Raji (cell line): ENCODE measurements around the gene GGTA1.

Experiments
- POLR2A ChIP-seq: IDR thresholded peaks from 2 replicates; pipeline ENCODE4 v1.6.1; 2011; ENCODE audit warnings: low read depth, low read length, control low read depth; ENCODE audit not compliant: insufficient read depth

GGTA1 gene

GRCh38 chr9:121450241-121450640 is 49.4 kb downstream of the GGTA1 start:
- no peak for TF ChIP-seq POLR2A

GRCh38 chr9:121449786-121450185 is 49.9 kb downstream of the GGTA1 start:
- no peak for TF ChIP-seq POLR2A

- no peak for TF ChIP-seq POLR2A
Observed at GRCh38 chr9:121447321-121447834, 52.3 kb downstream of the GGTA1 start.

- TF ChIP-seq POLR2A, result no peak
Observed at GRCh38 chr9:121445986-121446385, 53.7 kb downstream of the GGTA1 start.

DNA sequence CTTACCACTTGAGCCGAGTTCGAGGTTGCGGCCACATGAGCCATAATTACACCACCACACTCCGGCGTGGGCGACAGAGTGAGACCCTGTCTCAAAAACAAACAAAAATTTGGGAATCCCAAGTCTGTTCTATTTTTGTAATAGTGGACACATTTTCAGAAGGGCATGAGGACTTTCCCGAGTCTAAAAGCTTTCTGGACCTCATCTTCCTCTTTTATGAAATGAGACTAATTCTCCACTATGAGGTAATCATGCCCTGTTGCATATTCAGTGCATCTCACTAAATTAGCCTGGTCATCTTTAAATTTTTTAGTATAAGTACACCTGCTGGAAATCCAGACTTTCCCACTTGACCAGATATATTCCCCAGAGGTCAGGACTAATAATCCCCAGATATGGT is 55.7 kb downstream of the GGTA1 start:
- no peak for TF ChIP-seq POLR2A

GRCh38 chr9:121441165-121441564 is 58.5 kb downstream of the GGTA1 start:
- TF ChIP-seq POLR2A, result no peak

DNA sequence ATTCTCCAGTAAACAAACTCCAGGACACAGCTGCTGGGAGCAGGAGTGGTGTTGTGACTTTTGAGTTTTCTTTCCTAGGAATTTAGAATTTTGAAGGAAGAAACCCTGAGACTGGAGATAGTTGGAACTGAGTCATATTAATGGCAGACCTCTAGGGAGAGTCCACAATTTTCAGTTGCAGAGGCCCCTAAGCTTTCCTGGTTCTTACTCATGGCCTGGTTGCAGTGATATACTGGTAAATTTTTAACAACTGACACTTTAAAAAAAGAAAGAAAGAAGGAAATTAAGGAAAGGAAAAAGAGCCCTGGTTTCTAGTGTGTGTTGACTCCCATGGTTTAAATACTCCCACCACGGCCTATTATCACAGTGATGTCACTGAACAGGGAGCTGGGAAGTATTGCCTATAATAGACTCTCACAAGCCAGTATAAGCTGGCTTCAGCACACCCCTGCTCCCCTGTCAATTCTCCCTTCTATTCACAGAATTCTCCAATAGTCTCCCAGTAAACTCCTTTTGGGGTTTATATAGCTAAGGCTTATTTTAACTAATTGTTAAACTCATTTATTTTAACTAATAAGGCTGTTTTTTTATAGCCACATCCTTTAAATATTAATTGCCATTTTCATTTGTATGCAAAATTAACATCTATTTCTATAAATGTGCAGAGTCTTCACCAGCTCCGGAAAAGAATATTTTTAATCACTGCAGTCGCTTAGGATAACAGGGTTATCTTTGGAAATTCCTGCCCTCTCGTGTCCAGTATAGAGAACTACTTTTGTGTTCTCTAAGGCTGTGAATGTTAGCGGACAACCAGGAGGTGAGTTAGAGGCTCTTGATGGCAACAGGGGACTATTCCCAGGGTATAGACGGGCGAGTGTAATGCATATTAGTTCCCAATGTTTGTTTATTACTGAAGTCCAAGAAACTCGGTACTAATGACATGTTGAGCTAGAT is 59.7 kb downstream of the GGTA1 start:
- TF ChIP-seq POLR2A, result no peak

DNA sequence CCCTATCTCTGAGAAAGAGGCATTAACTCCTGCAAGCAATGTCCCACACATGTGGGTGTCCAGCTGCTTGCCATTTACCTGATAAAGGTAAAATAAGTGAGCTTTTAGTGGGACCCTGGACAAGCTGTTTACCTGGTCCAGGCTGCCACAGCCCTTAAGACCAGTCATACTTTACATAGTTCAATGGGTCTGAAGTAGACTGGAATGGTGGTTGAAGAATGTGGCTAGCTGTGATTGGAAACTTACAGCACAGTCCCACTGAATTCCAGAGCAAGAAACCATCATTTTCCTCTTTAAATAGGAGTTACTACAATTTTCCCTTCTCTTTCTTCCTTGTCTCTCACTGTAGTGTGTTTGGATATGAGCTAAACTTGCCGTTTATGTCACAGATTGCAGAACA is 60.6 kb downstream of the GGTA1 start:
- no peak for TF ChIP-seq POLR2A

DNA sequence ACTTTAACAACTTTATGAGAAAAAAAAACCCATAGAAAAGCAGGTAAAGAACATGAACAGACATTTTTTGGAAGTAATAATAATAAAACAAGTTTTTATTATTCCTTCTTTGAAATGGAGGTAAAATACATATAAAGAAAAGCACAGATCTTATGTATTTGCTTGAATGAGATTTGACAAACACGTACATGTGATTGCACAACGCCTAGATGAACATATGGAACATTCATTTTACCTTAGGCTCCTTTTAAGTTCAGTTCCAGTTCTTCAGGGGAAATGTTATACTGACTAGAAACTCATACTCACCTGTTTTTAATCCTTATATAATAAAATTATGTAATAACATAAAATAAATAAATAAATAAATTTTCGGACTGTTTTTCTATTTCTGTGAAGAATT is 61.8 kb downstream of the GGTA1 start:
- no peak for TF ChIP-seq POLR2A

- TF ChIP-seq POLR2A, result no peak
Observed at GRCh38 chr9:121434969-121435368, 64.7 kb downstream of the GGTA1 start.

DNA sequence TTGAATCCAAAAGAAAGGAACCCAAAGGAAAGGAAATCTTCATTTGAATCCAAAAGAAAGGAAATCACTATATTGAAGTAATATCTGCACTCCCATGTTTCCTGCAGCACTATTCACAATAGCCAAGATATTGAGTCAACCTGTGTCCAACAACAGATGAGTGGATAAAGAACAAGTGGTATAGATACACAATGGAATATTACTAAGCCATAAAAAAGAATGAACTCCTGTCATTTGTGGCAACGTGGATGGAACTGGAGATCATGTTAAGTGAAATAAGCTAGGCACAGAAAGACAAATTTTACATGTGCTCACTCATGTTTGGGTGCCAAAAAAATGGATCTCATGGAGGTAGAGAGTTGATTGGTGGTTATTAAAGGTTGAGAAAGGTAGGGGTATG is 71.7 kb downstream of the GGTA1 start:
- TF ChIP-seq POLR2A, result no peak

GRCh38 chr9:121424024-121424432 is 75.6 kb downstream of the GGTA1 start:
- TF ChIP-seq POLR2A, result no peak

DNA sequence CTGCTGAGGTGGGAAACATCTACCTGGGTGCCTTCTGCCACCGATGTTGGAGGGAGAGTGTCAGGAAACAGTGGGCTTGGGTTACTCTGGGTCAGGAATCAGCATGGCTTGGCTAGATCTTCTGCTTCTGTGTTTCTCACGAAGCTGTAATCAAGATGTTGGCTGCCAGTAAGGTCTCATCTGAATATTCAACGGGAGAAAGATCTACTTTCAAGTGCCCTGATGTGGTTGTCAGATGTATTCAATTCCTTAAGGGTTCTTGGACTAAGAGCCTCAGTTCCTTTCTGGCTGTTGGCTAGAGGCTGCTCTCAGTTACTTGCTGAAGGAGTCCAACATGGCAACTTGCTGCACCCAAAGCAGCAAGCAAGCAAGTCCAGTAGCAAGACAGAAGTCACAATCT is 87.7 kb downstream of the GGTA1 start:
- TF ChIP-seq POLR2A, result no peak

DNA sequence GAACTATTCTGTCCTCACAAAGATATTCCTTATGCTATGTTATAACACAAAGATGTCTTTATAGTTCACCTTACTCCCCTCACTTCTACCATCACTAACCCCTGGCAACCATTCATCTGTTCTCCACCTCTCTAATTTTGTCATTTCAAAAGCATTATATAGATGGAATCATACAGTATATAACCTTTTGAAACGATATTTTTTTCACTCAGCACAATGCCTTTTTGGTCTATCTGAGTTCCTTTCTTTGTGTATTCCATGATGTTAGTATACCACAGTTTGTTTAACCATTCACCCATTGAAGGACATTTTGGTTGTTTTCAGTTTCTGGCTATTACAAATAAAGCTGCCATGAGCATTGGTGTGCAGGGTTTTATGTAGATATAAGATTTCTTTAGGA is 93.7 kb downstream of the GGTA1 start:
- no peak for TF ChIP-seq POLR2A
